Motor neuron (in vitro differentiated cells): Measurements from ENCODE around the gene SMIM14. TPM values are rescaled to one million over a fixed set of nuclear protein-coding genes. Genes with fewer than 3 reads are reported as not detected.
A peak's percentile ranks its signal among the peaks of the same experiment; 100 is the strongest.
"Not testable (repeated sequence)": the region's sequence is repeated elsewhere in the genome, so short reads cannot be mapped to it uniquely, and the experiment has no call there.

Experiments used
- ATAC-seq, 8 experiments: fragments of 200-7000 bp; cut with Tn5 transposase; replicated peaks in 6 of 8; 2 replicates each; pipeline ENCODE4 v1.8.0; 2021; ENCODE audit warnings: mild to moderate bottlenecking in 8 of 8, moderate library complexity in 8 of 8
- H3K27ac ChIP-seq, 2 donors: fragments of 250-450 bp; sonication (Bioruptor Pico); 2 replicates each; pipeline ENCODE4 v1.9.0; 2021; ENCODE audit warnings: antibody characterized with exemption in 2 of 2, mild to moderate bottlenecking in 2 of 2, moderate library complexity in 1 of 2
- H3K4me1 ChIP-seq, 2 donors: fragments of 250-450 bp; sonication (Bioruptor Pico); replicated peaks in 1 of 2; 2 replicates each; pipeline ENCODE4 v1.6.1; 2021; ENCODE audit warnings: antibody characterized with exemption in 2 of 2, mild to moderate bottlenecking in 2 of 2, moderate library complexity in 1 of 2
- H3K4me3 ChIP-seq, 5 donors: fragments of 250-450 bp; sonication (Bioruptor Pico); 2 replicates each; pipeline ENCODE4 v1.9.0; 2021; ENCODE audit warnings: antibody characterized with exemption in 5 of 5, mild to moderate bottlenecking in 5 of 5, moderate library complexity in 4 of 5
- WGBS, 10 experiments: fragments of 450-650 bp; shearing (Covaris generic); methylation state at CpG; one replicate each; pipeline ENCODE4 v1.0.0; 2022; 5-methylcytosine and 5-hydroxymethylcytosine counted together
- in situ Hi-C, 9 experiments: fragments of 400-800 bp; cut with MboI; loops; one replicate each; pipeline ENCODE4 v1.15.0; 2021; ENCODE audit warnings: low sequenced_read_pairs in 9 of 9, low pct_unique_long_range_greater_than_20kb in 2 of 9; ENCODE audit not compliant: unreplicated experiment in 9 of 9
- total RNA-seq, 8 experiments: library from RNA; unstranded; fragments of 300-600 nt; gene quantifications; 2 replicates each; pipeline versions ENCODE4 v1.2.3 to v1.2.4, GENCODE V29; 2022

SMIM14 gene
- total RNA-seq, 8 experiments from 2014 or later: 14.2 to 38.4 (median 26.1) TPM

DNA sequence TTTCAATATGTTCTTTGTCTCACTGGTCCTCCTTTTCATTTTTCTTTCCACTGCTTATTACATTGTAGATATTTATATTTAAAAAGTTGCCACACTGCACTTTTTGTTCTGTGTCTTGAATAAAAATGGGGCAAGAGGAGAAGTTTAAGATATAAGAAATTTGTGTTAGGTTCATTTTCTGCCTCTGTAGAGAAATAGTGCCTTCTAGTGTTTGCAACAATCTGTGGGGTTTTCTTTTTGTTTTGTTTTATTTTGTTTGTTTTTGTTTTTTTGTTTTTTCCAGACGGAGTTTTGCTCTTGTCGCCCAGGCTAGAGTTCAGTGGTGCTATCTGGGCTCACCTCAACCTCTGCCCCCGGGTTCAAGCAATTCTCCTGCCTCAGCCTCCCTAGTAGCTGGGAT is 20.1 kb upstream of the SMIM14 start:
- no peak overlapping the region for H3K27ac ChIP-seq
- no peak overlapping the region for H3K4me3 ChIP-seq
- ATAC-seq: no peak
- WGBS, 10 experiments: 58 to 100% (median 89%) methylated on average over 2 to 3 of the region's 3 CpGs; no CpG with 5 or more reads in 1 of the 10 experiments
- in situ Hi-C loops: no loop called here
- H3K4me1 ChIP-seq: no peaks in the 10 kb centered on the region

DNA sequence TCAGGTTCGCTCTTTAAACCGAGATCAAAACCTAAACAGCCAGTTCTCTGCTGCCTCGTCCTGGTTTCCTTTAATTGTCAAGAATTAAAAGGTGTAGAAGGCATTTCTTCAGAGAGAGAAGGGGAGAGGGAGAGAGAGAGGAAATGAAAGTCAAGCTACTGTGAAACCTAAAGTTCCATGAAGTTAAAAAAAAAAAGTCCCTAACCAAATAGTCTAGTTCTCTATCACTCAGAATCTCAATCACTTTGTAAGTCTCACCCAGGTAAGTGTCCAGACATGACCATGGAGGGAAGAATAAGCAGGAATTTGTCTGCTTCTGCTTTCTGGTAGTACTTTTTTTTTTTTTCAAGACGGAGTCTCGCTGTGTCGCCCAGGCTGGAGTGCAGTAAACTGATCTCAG is 18.8 kb upstream of the SMIM14 start:
- in situ Hi-C loops: no loop called here
- 87 to 100% (median 98%) methylated on average over 1 to 6 of the region's 6 CpGs for WGBS, 10 experiments
- no peak overlapping the region for H3K27ac ChIP-seq
- no peak for ATAC-seq
- H3K4me3 ChIP-seq: no peak overlapping the region
- no peaks in the 10 kb centered on the region for H3K4me1 ChIP-seq

DNA sequence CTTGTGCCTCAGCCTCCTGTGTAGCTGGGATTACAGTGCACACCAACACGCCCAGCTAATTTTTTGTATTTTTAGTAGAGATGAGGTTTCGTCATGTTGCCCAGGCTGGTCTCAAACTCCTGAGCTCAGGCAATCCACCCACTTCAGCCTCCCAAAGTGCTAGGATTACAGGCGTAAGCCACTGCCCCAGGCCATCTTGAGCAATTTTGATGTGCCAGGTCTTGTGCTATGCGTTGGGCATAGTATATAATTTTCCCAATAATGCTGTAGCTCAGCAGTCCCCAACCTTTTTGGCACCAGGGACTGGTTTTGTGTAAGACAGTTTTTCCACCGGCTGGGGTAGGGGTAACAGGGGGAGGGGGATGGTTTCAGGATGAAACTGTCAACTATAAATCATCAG is 18.0 kb upstream of the SMIM14 start:
- in situ Hi-C loops, ATAC-seq, H3K4me3 ChIP-seq, H3K4me1 ChIP-seq, H3K27ac ChIP-seq: not testable (repeated sequence)
- WGBS, 10 experiments: 90 to 100% (median 100%) methylated on average over 1 to 2 of the region's 5 CpGs; no CpG with 5 or more reads in 7 of the 10 experiments

- Histone ChIP-seq H3K4me3 (no peak overlapping the region), H3K4me1 (no peaks in the 10 kb centered on the region), H3K27ac (no peak overlapping the region)
- in situ Hi-C loops: no loop called here
- ATAC-seq: peak in 2 of 8 experiments; percentile 74 to 75
- 27 to 100% (median 83%) methylated on average over 1 to 3 of the region's 3 CpGs; no CpG with 5 or more reads in 1 of the 10 experiments for WGBS, 10 experiments
Measured at GRCh38 chr4:39655876-39656275, 17.2 kb upstream of the SMIM14 start.

GRCh38 chr4:39655211-39655610 is 16.5 kb upstream of the SMIM14 start:
- H3K4me3 ChIP-seq: no peak overlapping the region
- no peaks in the 10 kb centered on the region for H3K4me1 ChIP-seq
- ATAC-seq: no peak
- in situ Hi-C loops: no loop called here
- H3K27ac ChIP-seq: no peak overlapping the region

GRCh38 chr4:39651586-39651985 is 12.9 kb upstream of the SMIM14 start:
- not testable (repeated sequence) for ATAC-seq, H3K4me3 ChIP-seq

GRCh38 chr4:39649639-39650265 is 11.1 kb upstream of the SMIM14 start:
- Histone ChIP-seq H3K4me3 (no peak overlapping the region), H3K27ac (no peak overlapping the region), H3K4me1 (no peaks in the 10 kb centered on the region)
- WGBS, 10 experiments: 35 to 85% (median 68%) methylated on average over 1 to 2 of the region's 2 CpGs
- no peak for ATAC-seq
- in situ Hi-C loops: no loop called here

More at GRCh38 chr4:39651586-39651985, 12.9 kb upstream of the SMIM14 start:
- H3K27ac ChIP-seq, H3K4me1 ChIP-seq, in situ Hi-C loops: not testable (repeated sequence)
- 40 to 100% (median 95%) methylated on average over 1 to 4 of the region's 4 CpGs; no CpG with 5 or more reads in 4 of the 10 experiments for WGBS, 10 experiments

GRCh38 chr4:39648827-39649558 is 10.3 kb upstream of the SMIM14 start:
- Histone ChIP-seq H3K4me3 (no peak overlapping the region), H3K4me1 (no peaks in the 10 kb centered on the region), H3K27ac (no peak overlapping the region)
- in situ Hi-C loops: no loop called here
- ATAC-seq: no peak
- WGBS, 10 experiments: 80 to 100% (median 93%) methylated on average over 1 to 3 of the region's 6 CpGs; no CpG with 5 or more reads in 2 of the 10 experiments

DNA sequence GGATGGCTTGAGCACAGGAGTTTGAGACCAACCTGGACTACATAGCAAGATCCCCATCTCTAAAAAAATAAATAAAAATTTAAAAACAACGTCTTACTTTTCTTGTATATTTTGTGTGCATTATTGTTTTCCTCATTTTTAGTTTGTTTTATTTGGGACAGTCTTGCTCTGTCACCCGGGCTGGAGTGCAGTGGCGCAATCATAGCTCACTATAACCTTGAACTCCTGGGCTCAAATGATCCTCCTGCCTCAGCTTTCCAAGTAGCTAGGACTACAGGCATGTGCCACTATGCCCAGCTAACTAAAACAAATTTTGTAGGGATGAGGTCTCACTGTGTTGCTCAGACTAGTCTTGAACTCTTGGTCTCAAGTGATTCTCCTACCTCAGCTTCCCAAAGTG is 9.5 kb upstream of the SMIM14 start:
- H3K4me1 ChIP-seq: no peaks in the 10 kb centered on the region
- 50 to 92% (median 88%) methylated on average over 1 to 3 of the region's 3 CpGs; no CpG with 5 or more reads in 2 of the 10 experiments for WGBS, 10 experiments
- no peak overlapping the region for H3K27ac ChIP-seq
- no peak for ATAC-seq
- no peak overlapping the region for H3K4me3 ChIP-seq
- in situ Hi-C loops: no loop called here

GRCh38 chr4:39642885-39643552 is 4.4 kb upstream of the SMIM14 start:
- Histone ChIP-seq H3K27ac (no peak overlapping the region), H3K4me3 (no peak overlapping the region), H3K4me1 (peaks cover 5 to 6% of the 10 kb centered on the region in 2 donors)
- ATAC-seq: no peak
- 17 to 100% (median 100%) methylated on average over 1 to 4 of the region's 4 CpGs; no CpG with 5 or more reads in 2 of the 10 experiments for WGBS, 10 experiments
- in situ Hi-C loops: no loop called here

DNA sequence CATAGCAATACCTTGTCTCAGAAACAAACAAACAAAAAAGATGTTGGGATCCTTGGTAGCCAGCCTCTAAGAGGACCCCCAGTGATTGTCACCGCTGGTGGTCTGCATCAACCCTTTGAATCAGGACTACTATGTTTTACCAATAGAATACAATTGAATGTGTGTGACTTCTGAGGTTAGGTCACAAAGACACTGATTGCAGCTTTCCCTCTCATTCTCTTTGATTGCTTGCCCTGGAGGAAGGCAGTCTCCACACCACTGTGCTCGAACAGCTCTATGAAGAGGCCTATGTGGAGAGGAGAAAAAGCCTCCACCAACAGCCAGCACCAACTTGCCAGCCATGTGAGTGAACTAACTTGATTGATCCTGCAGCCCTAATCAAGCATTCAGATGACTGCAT is 2.8 kb upstream of the SMIM14 start:
- in situ Hi-C loops: no loop called here
- peaks cover 6 to 11% of the 10 kb centered on the region in 2 donors for H3K4me1 ChIP-seq
- no peak overlapping the region for H3K4me3 ChIP-seq
- WGBS, 10 experiments: 20 to 100% (median 67%) methylated on average over 1 to 2 of the region's 2 CpGs; no CpG with 5 or more reads in 5 of the 10 experiments
- ATAC-seq: no peak
- H3K27ac ChIP-seq: no peak overlapping the region

- in situ Hi-C loops: no loop called here
- H3K4me3 ChIP-seq: peak overlapping the region; percentile 69 to 99 (median 74)
- H3K27ac ChIP-seq: peak overlapping the region; percentile 92 to 94
- peaks cover 6 to 13% of the 10 kb centered on the region in 2 donors for H3K4me1 ChIP-seq
- peak in 7 of 8 experiments; percentile 0 to 9 (median 4) for ATAC-seq
- WGBS, 10 experiments: 0 to 9% (median 0%) methylated on average over 1 to 21 of the region's 29 CpGs
Measured at GRCh38 chr4:39637586-39638353, 895 bp downstream of the SMIM14 start.

DNA sequence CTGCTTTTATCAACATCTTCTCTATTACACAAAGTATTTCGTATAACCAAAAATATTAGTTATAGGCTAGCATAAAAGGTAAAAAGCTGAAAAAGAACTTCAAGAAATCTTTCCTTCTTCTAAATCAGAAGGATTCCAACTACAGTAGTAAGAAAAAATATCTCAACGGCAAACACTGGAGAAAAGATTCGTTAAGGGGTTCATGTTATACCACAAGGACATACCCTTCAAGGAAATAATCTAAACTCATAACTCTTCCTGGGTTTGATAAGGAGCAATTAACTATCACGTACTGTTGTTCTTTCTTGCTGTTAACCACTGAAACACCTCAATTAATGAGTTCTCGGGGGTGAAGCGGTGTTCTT is 1.5 kb downstream of the SMIM14 start:
- in situ Hi-C loops: no loop called here
- Histone ChIP-seq H3K4me1 (peaks cover 6 to 13% of the 10 kb centered on the region in 2 donors), H3K27ac (peak overlapping the region; percentile 92 to 94), H3K4me3 (peak overlapping the region; percentile 69 to 99 (median 74))
- no peak for ATAC-seq
- WGBS, 10 experiments: 0 to 10% (median 2%) methylated on average over 2 to 6 of the region's 6 CpGs
